Type B pancreatic cell (in vitro differentiated cells): ENCODE results near the gene SS18L1. TPM values are rescaled to one million over a fixed set of nuclear protein-coding genes. Genes with fewer than 3 reads are reported as not detected.
A peak's percentile ranks its signal among the peaks of the same experiment; 100 is the strongest.

ENCODE experiments used
- DNase-seq: peaks from one replicate; pipeline ENCODE4 v3.0.0; 2021; ENCODE audit warnings: mixed read lengths; ENCODE audit not compliant: unreplicated experiment; ENCODE audit errors: extremely low spot score
- H3K27ac Mint-ChIP-seq: 2 replicates; pipeline ENCODE4 v1.8.0; 2021; ENCODE audit warnings: mild to moderate bottlenecking, mixed read lengths
- H3K27me3 Mint-ChIP-seq: 2 replicates; pipeline ENCODE4 v1.8.0; 2021; ENCODE audit warnings: mixed read lengths
- H3K36me3 Mint-ChIP-seq: 2 replicates; pipeline ENCODE4 v1.8.0; 2021; ENCODE audit warnings: mixed read lengths
- H3K4me1 Mint-ChIP-seq: one replicate; pipeline ENCODE4 v1.8.0; 2021; ENCODE audit warnings: mixed read lengths; ENCODE audit not compliant: unreplicated experiment
- H3K4me3 Mint-ChIP-seq: 2 replicates; pipeline ENCODE4 v1.8.0; 2021; ENCODE audit warnings: mild to moderate bottlenecking, mixed read lengths
- H3K9me3 Mint-ChIP-seq: 2 replicates; pipeline ENCODE4 v1.8.0; 2021; ENCODE audit warnings: mixed read lengths
- CTCF ChIP-seq: fragments of 200-600 bp; sonication (generic); conservative IDR thresholded peaks from 2 replicates; pipeline ENCODE4 v1.5.0; 2021; ENCODE audit warnings: antibody characterized with exemption, mild to moderate bottlenecking
- total RNA-seq: library from RNA; stranded (reverse); gene quantifications from 2 replicates; pipeline ENCODE4 v1.2.1, GENCODE V29; 2021; ENCODE audit warnings: low replicate concordance

Gene SS18L1
- total RNA-seq, 1 donor from 2014 or later: 25.5 TPM

- H3K27ac Mint-ChIP-seq: peak overlapping the region; percentile 6
- H3K4me1 Mint-ChIP-seq: peaks cover 12% of the 10 kb centered on the region
- H3K27me3 Mint-ChIP-seq: no peaks in the 10 kb centered on the region
- no peak for TF ChIP-seq CTCF
- DNase-seq: no peak
- no peaks in the 10 kb centered on the region for H3K9me3 Mint-ChIP-seq
- no peak overlapping the region for H3K4me3 Mint-ChIP-seq
- peaks cover 36% of the 10 kb centered on the region for H3K36me3 Mint-ChIP-seq
Measured at GRCh38 chr20:62128502-62128901, 15.1 kb upstream of the SS18L1 start.

DNA sequence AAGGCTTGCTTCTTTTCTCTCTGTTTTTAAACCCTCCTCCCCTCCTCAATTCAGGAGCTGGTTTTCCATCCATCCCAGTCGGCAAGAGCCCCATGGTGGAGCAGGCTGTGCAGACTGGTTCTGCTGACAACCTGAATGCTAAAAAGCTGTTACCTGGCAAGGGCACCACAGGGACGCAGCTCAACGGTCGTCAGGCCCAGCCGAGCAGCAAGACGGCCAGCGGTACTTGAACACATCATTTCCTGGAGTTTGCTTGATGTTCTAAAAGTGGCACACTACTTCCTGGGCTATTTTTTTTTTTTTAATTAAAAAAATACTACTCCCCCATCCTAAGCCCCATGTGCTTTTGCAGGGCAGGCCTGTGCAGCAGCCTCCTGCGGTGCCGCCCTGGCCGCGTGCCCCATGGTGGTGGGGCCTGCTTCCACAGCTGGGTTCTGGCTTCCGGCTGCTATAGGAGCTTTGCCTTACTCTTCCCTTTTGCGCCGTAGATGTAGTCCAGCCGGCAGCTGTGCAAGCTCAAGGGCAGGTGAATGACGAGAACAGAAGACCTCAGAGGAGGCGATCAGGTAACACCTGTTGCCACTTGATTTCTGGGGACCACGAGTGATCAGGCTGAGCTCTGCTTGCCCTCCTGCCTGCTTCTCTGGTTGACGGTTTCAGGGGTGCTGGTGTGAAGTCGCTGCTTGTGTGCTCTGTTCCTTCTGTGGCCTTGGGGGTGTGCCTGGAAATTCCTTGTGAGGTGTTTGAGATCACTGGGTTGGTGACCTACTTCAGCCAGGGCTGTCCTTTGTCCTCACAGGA is 13.6 kb upstream of the SS18L1 start:
- Mint-ChIP-seq H3K4me1 (no peaks in the 10 kb centered on the region), H3K27me3 (no peaks in the 10 kb centered on the region), H3K27ac (no peak overlapping the region), H3K36me3 (peaks cover 34% of the 10 kb centered on the region), H3K4me3 (no peak overlapping the region), H3K9me3 (no peaks in the 10 kb centered on the region)
- no peak for TF ChIP-seq CTCF
- DNase-seq: no peak

DNA sequence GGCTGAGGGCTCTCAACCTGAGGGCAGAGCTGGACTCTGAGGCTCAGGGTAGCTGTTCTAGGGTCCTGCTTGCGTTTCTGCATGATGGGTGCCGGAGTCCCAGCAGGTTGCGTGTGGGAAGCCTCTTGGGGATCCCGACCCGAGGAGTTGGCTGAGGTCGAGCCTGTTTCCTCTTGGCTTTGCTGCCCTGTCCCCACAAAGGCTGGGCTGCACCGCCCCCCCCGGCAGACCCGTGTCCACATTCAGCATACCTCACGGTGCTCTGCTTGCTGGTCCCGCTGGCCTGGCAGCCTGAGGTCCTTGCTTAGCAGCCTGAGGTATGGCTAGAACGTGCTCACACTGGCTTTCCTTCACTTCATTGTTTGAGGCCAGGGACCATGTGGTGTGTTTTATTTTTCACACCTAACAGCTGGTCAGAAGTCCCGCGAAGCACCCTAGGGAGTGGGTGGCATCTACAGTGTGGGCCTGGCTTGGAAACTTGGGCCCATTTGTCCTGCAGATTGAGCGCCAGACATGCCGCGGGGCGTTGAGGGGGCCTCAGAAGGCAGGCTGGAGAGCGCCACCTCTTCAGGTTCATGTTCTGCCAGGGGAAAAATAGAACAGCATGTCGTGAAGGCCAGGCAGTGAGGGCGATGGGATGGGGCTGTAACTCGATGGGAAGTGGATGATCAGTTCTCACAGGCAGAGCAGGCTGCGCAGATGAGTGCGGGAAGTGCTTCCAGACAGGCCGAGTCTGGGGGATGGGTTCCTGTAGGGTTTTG is 11.8 kb upstream of the SS18L1 start:
- Mint-ChIP-seq H3K27me3 (no peaks in the 10 kb centered on the region), H3K27ac (no peak overlapping the region), H3K4me1 (no peaks in the 10 kb centered on the region), H3K4me3 (no peak overlapping the region), H3K9me3 (no peaks in the 10 kb centered on the region), H3K36me3 (peaks cover 34% of the 10 kb centered on the region)
- no peak for DNase-seq
- TF ChIP-seq CTCF: no peak

DNA sequence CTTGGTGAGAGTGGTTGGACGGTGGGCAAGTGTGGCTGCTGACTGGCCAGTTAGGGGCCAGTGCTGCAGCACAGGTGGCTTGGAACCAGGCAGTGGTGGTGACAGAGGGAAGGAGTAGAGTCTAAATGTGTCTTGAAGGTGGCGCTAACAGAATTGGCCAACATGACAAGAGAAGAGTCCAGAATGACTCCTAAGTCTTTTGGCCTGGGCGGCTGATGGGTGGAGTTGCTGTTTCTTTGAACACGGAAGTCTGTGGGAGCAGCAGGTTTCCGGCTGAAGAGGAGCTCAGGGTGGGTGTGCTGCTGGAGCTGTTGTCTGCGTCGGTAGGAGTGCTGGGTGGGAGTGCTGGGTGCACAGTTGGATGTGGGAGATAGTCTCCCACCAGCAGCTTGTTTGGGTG is 11.1 kb upstream of the SS18L1 start:
- H3K9me3 Mint-ChIP-seq: no peaks in the 10 kb centered on the region
- no peak overlapping the region for H3K4me3 Mint-ChIP-seq
- DNase-seq: no peak
- H3K4me1 Mint-ChIP-seq: no peaks in the 10 kb centered on the region
- H3K27me3 Mint-ChIP-seq: no peaks in the 10 kb centered on the region
- H3K36me3 Mint-ChIP-seq: peaks cover 37% of the 10 kb centered on the region
- no peak overlapping the region for H3K27ac Mint-ChIP-seq
- no peak for TF ChIP-seq CTCF

- peaks cover 37% of the 10 kb centered on the region for H3K36me3 Mint-ChIP-seq
- no peak for DNase-seq
- no peak overlapping the region for H3K4me3 Mint-ChIP-seq
- H3K4me1 Mint-ChIP-seq: no peaks in the 10 kb centered on the region
- TF ChIP-seq CTCF: no peak
- H3K27ac Mint-ChIP-seq: no peak overlapping the region
- no peaks in the 10 kb centered on the region for H3K9me3 Mint-ChIP-seq
- H3K27me3 Mint-ChIP-seq: no peaks in the 10 kb centered on the region
Measured at GRCh38 chr20:62133051-62133845, 10.3 kb upstream of the SS18L1 start.
